NB4 (cell line): ENCODE results near the gene CHDH.

Experiments
- DNase-seq: peaks from one replicate; pipeline ENCODE4 v3.0.0; 2010; ENCODE audit warnings: low read depth
- H3K4me3 ChIP-seq: one replicate; pipeline ENCODE4 v1.5.1; 2011; ENCODE audit warnings: mild to moderate bottlenecking, low read depth, low read length, moderate library complexity
- CTCF ChIP-seq: IDR thresholded peaks from one replicate; pipeline ENCODE4 v1.5.1; 2012; ENCODE audit warnings: low read depth, low read length
- MAX ChIP-seq: IDR thresholded peaks from 2 replicates; pipeline ENCODE4 v1.6.1; 2011; ENCODE audit warnings: low read depth, low read length
- MYC ChIP-seq: IDR thresholded peaks from 2 replicates; pipeline ENCODE4 v1.6.1; 2011; ENCODE audit warnings: low read depth, low read length
- POLR2A ChIP-seq: IDR thresholded peaks from 2 replicates; pipeline ENCODE4 v1.6.1; 2011; ENCODE audit warnings: mild to moderate bottlenecking; ENCODE audit not compliant: insufficient read length; ENCODE audit errors: extremely low read depth

CHDH gene

GRCh38 chr3:53845881-53846133, 412 bp downstream of the CHDH start:
- H3K4me3 ChIP-seq, result no peak overlapping the region
- no peak for DNase-seq
- no peak for TF ChIP-seq MAX
- no peak for TF ChIP-seq MYC
- TF ChIP-seq CTCF, result no peak
- no peak for TF ChIP-seq POLR2A

GRCh38 chr3:53845103-53845880, 927 bp downstream of the CHDH start:
- TF ChIP-seq MYC (no peak), MAX (no peak), CTCF (peak; percentile 6)
- no peak for DNase-seq
- H3K4me3 ChIP-seq, result no peak overlapping the region

GRCh38 chr3:53844262-53845102, 1.7 kb downstream of the CHDH start:
- no peak overlapping the region for H3K4me3 ChIP-seq
- no peak for TF ChIP-seq MYC
- no peak for DNase-seq

- no peak for DNase-seq
- TF ChIP-seq CTCF, result no peak
- no peak for TF ChIP-seq MYC
- TF ChIP-seq MAX, result no peak
- TF ChIP-seq POLR2A, result no peak
- H3K4me3 ChIP-seq, result no peak overlapping the region
Observed at GRCh38 chr3:53843195-53844177, 2.7 kb downstream of the CHDH start.

GRCh38 chr3:53842436-53843194, 3.6 kb downstream of the CHDH start:
- no peak overlapping the region for H3K4me3 ChIP-seq
- TF ChIP-seq MAX, result no peak
- TF ChIP-seq MYC, result no peak
- TF ChIP-seq CTCF, result no peak
- no peak for TF ChIP-seq POLR2A
- no peak for DNase-seq
